Adipose tissue (tissue), 3 donors: ENCODE data around the gene TNPO3. TPM values are rescaled to one million over a fixed set of nuclear protein-coding genes. Genes with fewer than 3 reads are reported as not detected.
"Not testable (repeated sequence)": the region's sequence is repeated elsewhere in the genome, so short reads cannot be mapped to it uniquely, and the experiment has no call there.

Experiments used
- H3K27ac ChIP-seq: one replicate; pipeline ENCODE4 v1.5.1; 2013; ENCODE audit warnings: low read depth, low read length
- WGBS, 3 donors: extraction: QIAGEN DNeasy Blood & Tissue Kit; methylation state at CpG; one replicate each; pipeline ENCODE4 v1.1.7; 2013; 5-methylcytosine and 5-hydroxymethylcytosine counted together
- polyA plus RNA-seq, 3 donors: library from polyadenylated mRNA; stranded (reverse); fragments of 200-250 nt; gene quantifications; one replicate each; pipeline ENCODE4 v1.2.3, GENCODE V29; 2013
- donor health status: healthy with polysubstance abuse.
- donor health status: Bipolar disorder and iron deficiency.
- donor health status: healthy.

The TNPO3 gene
- polyA plus RNA-seq, 3 donors = 13.0 to 16.3 (median 15.3) TPM

DNA sequence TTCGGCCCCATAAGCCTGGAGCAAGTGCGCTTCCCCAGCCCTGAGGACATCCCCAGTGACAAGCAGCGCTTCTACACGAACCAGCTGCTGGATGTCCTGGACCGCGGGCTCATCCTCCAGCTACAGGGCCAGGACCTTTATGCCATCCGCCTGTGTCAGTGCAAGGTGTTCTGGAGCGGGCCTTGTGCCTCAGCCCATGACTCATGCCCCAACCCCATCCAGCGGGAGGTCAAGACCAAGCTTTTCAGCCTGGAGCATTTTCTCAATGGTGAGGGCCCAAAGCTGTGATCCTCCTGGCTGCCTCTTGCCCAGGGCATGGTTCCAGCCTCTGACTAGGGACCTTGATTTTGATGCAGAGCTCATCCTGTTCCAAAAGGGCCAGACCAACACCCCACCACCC lies 107.1 kb downstream of the TNPO3 start:
- 93 to 94% (median 94%) methylated on average over 9 of the region's 9 CpGs for WGBS, 3 donors
- no peak overlapping the region for H3K27ac ChIP-seq

DNA sequence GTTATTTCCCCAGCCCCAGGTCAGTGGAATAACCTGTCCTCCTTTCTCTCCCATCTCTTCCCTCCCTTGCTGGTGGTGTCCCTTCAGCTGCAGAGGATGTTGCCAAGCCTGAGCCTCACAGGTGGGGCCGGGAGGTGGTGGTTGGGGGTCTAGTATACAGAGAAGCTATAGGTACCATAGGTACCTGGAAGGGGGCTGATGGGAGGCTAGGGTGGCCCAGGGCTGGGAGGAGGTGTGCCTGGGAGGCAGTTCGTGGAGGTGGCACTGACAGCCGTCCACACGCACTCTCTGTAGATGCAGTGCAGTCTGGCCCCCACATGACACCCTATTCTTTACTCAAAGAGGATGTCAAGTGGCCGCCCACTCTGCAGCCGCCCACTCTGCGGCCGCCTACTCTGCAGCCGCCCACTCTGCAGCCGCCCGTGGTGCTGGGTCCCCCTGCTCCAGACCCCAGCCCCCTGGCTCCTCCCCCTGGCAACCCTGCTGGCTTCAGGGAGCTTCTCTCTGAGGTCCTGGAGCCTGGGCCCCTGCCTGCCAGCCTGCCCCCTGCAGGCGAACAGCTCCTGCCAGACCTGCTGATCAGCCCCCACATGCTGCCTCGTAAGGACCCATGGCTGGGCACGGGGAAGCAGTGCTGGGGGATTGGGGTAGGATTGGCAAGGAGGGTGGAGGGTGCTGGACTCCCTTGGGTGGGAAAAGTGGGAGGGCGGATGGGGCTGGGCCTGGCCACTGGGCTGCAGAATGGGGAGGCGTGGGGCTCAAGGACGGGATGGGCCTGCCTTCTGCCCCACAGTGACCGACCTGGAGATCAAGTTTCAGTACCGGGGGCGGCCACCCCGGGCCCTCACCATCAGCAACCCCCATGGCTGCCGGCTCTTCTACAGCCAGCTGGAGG lies 107.7 kb downstream of the TNPO3 start:
- WGBS, 3 donors = 83 to 89% (median 85%) methylated on average over 16 to 22 of the region's 22 CpGs
- no peak overlapping the region for H3K27ac ChIP-seq

DNA sequence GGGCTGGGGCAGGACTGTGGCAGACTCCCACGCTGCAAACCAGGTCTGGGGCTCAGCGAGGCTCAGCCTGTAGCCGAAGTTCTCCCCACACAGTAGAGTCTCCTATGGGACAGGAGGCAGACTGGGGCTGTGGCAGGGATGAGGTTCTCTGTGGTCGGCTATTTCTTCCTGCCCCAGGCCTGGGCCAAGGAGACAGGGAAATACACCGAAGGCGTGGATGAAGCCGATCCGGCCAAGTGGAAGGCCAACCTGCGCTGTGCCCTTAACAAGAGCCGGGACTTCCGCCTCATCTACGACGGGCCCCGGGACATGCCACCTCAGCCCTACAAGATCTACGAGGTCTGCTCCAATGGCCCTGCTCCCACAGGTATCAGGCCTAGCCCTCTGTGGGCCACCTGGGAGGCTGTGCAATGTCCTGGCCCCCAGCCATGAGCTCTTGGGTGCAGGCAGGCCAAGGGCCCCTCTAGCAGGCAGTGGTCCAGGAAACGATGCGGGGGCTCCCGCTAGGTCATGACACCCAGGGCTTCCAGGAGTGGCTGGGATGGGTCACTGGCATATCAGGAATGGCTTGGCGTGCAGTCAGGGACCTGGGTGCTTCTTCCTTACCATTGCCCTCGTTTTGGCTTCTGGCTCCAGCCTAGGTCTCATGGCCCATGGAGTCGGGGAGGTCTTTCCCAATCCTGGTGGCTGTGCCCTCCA lies 109.1 kb downstream of the TNPO3 start:
- no peak overlapping the region for H3K27ac ChIP-seq
- 86 to 90% (median 86%) methylated on average over 21 of the region's 21 CpGs for WGBS, 3 donors

DNA sequence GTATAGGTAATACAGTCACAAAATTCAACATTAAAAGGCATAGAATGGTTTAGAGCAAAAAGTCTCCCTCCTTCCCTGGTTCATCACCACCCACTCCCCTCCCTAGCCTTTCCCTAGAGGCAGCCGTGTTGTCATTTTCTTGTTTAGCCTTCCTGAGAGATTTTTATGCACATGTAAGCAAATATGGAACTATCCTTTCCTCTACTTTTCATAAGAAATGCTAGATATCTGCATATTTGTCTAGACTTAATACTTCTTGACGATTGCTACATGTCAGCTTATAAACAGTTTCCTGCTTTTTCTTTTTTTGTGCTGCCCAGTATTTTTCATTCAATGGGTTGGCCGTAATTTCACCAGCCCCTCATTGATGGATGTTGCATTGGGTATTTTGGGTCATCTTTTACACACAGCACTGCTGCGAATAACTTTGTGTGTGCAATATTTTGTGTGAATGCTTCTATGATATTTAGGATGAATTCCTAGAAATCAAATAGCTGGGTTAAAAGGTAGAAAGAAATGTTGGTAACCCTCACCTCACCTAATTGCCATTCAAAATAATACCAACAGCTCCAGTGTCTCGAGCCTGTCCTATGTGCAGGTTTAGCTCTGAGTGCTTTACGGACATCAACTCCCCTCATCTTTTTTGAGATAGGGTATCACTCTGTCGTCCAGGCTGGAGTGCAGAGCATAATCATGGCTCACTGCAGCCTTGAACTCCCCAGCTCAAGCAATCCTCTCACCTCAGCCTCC lies 110.2 kb downstream of the TNPO3 start:
- 65 to 84% (median 67%) methylated on average over 7 of the region's 7 CpGs for WGBS, 3 donors
- H3K27ac ChIP-seq = no peak overlapping the region

DNA sequence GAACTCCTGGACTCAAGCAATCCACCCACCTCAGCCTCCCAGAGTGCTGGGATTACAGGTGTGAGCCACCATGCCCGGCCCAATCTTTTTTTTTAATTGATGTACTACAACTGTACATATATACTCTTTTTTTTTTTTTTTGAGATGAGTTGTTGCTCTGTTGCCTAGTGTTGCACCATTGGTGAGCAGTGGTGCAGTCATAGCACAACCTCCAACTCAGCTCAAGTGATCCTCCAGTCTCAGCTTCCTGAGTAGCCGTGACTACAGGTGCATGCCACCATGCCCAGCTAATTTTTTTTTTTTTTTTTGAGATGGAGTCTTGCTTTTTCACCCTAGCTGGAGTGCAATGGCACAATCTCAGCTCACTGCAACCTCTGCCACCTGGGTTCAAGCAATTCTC lies 111.7 kb downstream of the TNPO3 start:
- not testable (repeated sequence) for H3K27ac ChIP-seq
- 83 to 98% (median 92%) methylated on average over 2 of the region's 2 CpGs for WGBS, 3 donors

DNA sequence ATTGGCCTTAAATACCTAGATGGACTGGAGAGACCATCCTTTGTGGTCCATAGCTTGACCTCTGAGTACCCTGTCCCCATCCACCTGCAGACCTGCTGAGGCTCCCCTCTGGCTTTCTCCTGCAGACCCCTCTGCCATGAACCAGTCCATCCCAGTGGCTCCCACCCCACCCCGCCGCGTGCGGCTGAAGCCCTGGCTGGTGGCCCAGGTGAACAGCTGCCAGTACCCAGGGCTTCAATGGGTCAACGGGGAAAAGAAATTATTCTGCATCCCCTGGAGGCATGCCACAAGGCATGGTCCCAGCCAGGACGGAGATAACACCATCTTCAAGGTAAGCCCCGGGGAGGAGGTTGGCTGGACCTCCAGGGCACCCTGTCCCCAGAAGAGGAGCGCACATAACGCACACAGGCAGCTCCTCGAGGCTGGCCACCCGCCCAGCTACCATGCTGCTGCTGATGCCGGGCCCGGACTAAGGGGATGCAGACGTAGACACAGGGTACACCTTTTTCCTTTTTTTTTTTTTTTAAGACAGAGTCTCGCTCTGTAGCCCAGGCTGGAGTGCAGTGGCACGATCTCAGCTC lies 112.9 kb downstream of the TNPO3 start:
- no peak overlapping the region for H3K27ac ChIP-seq
- 83 to 88% (median 84%) methylated on average over 16 of the region's 16 CpGs for WGBS, 3 donors

DNA sequence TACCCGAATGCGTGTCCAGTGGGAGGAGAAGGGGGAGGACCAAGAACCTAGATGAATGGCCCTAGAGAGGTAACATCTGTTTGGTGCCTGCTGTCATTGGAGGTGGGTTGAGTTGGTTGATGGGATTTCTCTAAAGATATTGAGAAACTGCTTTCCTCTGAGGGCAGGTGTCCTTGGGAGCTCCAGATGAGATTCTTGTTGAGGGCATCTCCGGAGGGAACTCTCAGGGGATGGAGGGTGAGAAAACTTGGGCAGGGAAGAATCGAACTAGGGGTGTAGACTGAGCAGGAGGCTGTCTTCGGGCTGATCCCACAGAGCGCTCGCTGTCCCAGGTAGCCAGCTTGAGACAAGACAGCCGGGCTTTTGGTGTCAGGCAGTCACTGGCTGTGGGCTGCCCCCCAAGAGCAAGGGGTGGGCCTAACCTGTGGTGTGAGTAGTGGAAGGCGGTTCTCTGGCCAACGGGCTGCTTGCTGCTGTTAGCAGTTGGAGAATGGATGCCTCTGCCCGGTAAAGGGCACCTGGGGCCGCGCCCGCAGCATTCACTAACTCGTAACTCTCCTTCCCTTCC lies 113.5 kb downstream of the TNPO3 start:
- no peak overlapping the region for H3K27ac ChIP-seq
- 80 to 85% (median 82%) methylated on average over 15 of the region's 15 CpGs for WGBS, 3 donors

DNA sequence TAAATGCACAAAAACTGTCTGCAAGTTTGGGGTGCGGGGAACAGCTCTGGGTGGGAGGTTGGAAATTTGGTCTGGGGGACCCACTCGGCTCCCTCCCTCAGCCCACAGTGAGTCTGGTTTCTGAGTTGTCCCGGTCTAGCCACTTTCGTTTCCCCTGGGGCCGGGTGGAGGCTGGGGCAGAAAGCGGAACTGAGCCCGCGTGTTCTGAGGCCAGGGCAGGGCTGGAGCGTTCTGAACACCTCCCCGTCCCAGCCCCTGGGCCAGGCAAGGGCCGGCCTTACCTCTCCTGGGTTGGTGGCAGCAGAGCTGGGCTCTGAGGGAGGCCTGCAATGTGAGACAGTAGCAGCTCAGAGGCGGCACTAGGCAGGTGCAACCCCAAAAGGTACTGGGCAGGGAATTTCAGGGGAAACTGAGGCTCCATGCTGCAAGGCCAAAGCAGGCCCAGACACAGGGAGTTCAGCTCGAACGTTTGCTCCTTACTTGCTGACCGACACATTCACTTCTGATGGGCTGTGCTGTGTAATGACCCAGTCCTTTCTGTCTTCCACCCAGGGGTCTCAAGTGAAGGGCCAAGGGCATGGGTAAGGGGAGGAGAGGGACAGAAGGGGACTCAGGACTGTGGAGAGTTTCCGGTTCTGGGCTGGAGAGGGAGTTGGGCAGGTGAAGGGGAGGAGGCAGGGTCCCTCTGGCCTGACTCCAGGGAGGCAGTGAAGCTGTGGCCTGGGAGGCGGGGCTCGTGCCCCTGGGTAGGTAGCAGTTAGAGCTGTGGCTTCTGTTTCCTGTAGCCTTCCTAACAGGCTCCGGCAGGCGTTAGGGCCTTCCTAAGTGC lies 114.2 kb downstream of the TNPO3 start:
- 51 to 82% (median 56%) methylated on average over 20 of the region's 20 CpGs for WGBS, 3 donors

DNA sequence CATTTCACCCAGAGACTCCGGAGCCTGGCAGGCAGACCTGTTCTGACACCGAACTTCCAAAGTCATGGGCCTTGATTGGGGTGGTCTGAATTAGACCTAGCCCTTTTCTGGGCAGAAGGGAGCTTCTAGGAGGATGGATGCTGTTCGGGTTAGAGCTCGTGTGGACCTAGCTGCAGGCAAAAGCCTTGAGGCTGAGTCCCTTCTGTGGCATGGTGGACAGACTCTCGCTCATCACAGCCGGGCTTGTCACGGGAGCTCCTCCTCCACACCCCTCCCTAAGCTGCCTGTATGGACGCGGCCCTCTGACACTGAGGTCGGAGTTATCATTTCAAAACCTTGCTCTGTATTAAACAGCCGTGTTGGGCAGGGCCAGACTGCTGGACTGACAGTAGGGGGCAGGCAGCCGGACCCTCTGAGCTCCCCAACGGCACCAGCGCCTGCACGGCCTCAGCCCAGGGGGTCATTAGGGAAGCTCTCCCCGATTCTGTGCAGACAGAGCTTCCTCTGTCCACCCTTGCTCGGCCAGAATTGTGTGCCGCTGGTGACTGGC lies 115.0 kb downstream of the TNPO3 start:
- H3K27ac ChIP-seq = no peak overlapping the region

More for the DNA sequence above, 114.2 kb downstream of the TNPO3 start:
- no peak overlapping the region for H3K27ac ChIP-seq

DNA sequence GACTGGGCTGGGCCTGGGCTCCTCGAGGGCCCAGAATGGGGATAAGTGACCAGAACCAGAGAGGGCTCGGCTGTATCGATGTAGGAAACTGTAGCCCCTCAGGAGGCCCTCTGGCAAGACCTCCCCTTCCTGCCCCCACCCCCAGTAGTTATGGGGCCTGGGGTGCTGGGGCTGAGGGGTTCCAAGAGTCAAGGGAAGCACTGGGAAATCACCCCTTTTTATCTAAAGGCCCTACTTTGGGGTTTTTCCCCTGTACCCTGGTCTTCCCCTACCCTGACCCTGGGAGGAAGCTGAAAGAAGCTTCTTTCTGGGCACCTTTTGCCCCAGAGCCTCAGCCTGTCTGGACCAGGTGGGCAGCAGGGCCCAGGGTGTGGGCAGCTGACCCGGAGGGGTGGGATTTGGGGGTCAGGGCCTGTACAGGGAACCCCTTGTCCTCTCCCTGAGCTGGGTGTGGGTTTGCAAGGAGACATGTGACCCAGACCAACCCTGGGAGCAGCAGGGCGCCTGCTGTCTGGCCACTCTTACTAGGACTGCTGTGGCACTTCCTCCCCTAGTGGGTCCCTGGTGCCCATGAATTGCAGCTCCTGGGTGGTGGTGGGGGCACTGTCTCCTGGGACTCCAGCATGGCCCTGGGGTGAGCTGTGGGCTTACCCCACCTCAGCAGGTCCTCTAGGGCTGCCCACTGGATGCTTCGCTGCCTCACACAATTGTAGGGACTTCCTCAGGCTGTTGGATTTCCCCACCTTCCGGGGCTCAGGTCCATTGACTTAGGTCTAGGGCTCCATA lies 115.6 kb downstream of the TNPO3 start:
- H3K27ac ChIP-seq = no peak overlapping the region
- 34 to 67% (median 51%) methylated on average over 5 to 7 of the region's 7 CpGs for WGBS, 3 donors

More for the DNA sequence above, 115.0 kb downstream of the TNPO3 start:
- 50 to 85% (median 57%) methylated on average over 18 of the region's 18 CpGs for WGBS, 3 donors

DNA sequence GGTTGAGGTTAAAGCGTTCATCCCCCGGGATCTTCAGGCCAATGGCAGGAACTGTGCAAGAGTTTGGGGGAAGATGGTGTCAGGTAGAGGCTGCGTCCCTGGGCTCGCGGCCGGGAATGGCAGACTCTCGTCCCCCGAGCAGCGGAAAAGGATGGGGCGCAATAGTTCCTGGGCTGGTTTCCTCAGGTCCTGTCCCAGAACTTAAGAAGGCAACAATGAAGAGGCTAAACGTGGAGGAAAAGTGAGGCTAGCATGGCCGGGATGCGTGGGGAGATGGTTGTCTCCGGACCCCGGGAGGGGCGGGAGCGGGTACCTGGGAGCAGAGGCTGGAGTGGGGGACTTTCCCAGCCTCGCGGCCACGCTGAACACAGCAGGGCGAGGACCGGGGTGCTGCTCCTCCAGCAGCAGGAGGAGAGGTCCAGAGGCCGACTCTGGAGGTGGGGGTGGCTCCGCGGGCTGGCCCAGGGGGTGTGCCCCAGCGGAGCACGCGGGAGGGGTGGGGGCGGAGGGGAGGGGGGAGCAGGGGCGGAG lies 116.3 kb downstream of the TNPO3 start:
- no peak overlapping the region for H3K27ac ChIP-seq
- 1 to 2% (median 1%) methylated on average over 24 to 30 of the region's 30 CpGs for WGBS, 3 donors

DNA sequence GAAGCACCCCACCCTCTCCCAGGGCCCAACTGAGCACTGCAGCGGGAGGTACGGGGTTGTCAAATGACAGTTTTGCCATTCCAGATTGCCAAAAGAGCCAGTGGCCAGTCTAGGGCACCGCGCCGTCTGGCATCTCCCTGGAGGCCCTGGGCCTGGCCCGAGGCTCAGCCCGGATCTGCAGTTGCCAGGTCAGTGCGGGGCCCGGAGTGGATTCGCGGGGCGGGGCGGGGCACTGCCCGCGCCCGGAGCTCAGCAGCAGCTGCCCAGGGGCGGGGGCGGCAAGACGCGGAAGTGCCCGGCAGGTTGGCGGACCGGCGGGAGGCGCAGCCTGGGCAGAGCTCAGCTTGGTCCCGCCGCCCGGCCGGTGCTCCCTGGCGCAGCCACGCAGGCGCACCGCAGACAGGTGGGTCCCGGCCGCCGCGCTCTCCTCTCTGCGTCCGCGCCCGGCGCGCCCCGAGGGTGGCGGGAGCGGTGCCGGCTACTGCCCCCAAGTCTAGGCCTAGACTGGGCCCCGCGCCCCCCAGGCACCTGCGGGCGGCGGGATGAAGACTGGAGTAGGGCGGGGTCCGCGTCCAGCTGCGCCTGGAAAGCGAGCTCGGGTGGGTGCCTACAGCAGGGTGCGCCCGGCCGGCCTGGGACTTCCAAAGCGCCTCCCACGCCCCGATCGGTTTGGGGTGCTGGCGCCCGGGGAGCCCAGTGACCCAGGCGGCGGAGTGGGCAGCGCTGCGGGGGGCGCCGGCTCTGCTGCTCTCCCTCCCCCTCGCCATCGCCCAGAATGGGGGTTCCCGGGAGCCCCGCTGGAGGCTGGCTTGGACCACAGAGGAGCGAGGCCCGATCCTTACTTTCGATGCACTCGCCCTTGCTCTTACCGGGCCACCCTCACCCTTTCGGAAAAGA lies 117.0 kb downstream of the TNPO3 start, which contains the start of gene IRF5:
IRF5 (plus strand) TSS at position 281 of the 897 bp plus-strand sequence. CDS start 4,155 bp downstream, outside the sequence.
- H3K27ac ChIP-seq = no peak within 1 kb of the TSS
- WGBS, 3 donors = 1% methylated on average over 45 to 83 of the region's 83 CpGs

DNA sequence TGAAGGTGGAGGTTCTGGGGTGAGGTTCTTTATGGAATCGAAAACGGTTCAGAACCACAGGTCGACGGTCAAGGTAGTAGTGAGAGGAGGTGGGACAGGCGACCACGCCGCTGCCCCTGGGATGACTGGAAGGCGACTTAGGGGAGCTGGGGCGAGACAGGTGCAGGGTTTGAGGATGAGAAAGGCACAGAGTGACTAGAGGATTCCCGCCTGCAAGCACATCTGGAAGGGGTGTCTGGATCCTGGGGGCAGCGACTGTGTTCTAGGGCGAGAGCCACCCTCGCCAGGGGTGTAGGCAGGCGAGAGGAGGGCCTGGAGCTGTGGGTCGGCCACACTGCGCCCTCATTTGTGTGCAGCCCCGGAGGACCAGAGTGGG lies 117.7 kb downstream of the TNPO3 start:
- WGBS, 3 donors = 64 to 68% (median 64%) methylated on average over 17 of the region's 17 CpGs
- no peak overlapping the region for H3K27ac ChIP-seq

DNA sequence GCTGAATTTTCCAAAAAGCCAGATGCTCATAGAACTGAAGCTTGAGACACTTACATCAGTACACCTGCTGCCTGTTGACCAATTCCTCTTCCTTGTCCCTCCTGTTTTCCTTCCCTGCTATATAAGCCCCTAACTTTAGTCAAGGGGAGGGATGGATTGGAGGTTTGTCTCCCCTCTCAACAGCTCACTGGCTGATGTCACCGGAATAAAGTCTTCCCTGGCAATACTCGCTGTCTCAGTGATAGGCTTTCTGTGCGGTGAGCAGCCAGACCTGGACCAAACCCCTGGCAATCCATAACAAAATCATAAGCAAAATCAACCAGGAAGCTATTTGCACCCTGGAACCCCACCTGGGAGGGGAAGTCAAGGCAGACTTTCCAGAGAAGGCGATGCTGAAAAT lies 118.1 kb downstream of the TNPO3 start:
- H3K27ac ChIP-seq = no peak overlapping the region
- 89 to 100% (median 93%) methylated on average over 4 of the region's 4 CpGs for WGBS, 3 donors

DNA sequence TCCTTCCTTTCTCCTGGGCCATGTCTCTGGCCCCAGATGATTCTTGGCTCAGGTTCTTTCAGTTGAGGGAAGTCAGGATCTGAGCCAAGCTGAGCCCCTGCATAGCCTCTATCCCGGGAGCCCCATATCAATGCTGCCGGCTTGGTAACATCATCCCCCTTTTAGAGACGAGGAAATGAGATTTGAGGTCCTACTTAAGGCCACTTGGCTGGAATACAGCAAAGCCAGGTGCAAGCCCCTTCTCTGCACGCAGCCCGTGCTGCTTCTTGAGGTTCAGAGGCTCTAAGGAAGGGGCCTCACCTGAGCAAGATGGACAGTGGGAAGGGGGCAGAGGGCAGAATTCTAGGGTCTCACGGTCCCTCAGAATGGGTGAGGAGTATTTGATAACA lies 119.6 kb downstream of the TNPO3 start:
- no peak overlapping the region for H3K27ac ChIP-seq
- 43 to 69% (median 50%) methylated on average over 6 of the region's 6 CpGs for WGBS, 3 donors
